Measurements from ENCODE around the gene INTS11. TPM values are rescaled to one million over a fixed set of nuclear protein-coding genes. Genes with fewer than 3 reads are reported as not detected.

INTS11 gene
- 79.4 and 105 TPM in 2 replicates for total RNA-seq

DNA sequence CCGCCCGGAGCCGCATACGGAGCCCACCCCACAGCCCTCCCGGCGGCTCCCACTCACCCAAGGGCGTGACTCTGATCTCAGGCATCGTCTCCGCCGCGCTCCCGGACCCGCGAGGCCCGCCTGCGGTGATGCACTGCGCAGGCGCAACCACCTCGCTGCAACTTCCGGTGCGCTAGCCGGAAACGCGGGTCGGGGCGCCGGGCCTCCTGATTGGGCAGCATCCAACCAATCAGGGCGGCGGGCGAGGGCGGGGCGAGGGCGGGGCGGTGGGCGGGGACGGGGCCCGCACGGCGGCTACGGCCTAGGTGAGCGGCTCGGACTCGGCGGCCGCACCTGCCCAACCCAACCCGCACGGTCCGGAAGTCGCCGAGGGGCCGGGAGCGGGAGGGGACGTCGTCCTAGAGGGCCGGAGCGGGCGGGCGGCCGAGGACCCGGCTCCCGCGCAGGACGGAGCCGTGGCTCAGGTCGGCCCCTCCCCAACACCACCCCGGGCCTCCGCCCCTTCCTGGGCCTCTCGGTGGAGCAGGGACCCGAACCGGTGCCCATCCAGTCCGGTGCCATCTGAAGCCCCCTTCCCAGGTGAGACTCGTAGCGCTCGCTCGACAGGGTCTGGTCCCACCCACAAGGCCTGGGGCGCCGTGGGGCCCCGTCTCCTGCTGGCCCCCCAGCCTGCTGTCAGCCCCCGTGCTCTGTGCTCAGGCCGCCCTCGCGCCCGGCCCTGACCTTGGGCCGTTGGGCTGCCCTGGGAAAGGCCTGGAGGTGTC lies at the start of gene INTS11, which contains the start of gene CPTP:
TSS of gene INTS11 (minus strand) at position 137 of the 764 bp plus-strand sequence. CDS start at position 85, 52 bp downstream.
TSS of gene CPTP (plus strand) at position 279 of the 764 bp plus-strand sequence. CDS start 2,109 bp downstream, outside the sequence.

DNA sequence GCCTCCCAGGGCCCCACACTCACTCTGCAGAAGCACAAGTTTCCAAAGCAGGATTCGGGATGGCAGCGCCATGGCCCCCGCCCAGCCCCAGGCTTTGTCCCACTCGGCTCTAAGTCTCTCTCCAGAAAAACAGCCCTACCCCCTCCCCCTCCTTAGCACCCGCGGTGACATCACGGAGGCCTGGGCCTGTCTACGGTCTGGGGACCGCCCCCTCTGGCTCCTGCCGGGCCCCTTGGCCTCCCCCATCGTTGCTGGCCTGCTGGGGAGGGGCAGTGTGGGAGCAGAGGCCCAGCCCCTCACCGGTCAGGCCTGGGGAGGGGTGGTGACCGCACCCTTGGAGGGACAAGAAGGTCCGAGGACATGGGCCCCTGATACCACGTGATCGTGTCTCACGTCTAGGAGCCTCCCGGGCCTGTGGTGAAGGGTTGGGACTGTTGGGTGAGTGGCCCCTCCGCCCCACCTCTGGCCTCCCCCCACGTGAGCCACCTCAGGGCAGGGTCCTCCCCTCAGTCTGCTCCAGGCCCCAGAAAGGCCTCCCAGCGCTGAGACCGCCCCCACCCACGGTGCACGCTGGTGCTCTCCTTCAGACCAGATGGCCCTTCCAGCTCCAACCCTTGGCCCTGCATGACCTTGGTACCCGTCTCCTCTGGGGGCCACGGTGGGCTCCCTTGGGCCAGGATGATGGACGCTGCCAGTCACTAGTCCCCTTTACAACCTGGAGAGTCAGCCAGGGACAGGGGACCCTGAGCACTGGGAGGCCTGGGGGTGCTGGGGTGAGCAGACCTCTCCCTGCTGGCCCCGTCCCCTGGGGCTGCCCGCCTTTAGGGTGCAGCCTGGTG lies 34.2 kb upstream of the INTS11 start, which contains the start of gene MXRA8:
TSS of gene MXRA8 (minus strand) at position 123 of the 839 bp plus-strand sequence. CDS start at position 72, 51 bp downstream.

DNA sequence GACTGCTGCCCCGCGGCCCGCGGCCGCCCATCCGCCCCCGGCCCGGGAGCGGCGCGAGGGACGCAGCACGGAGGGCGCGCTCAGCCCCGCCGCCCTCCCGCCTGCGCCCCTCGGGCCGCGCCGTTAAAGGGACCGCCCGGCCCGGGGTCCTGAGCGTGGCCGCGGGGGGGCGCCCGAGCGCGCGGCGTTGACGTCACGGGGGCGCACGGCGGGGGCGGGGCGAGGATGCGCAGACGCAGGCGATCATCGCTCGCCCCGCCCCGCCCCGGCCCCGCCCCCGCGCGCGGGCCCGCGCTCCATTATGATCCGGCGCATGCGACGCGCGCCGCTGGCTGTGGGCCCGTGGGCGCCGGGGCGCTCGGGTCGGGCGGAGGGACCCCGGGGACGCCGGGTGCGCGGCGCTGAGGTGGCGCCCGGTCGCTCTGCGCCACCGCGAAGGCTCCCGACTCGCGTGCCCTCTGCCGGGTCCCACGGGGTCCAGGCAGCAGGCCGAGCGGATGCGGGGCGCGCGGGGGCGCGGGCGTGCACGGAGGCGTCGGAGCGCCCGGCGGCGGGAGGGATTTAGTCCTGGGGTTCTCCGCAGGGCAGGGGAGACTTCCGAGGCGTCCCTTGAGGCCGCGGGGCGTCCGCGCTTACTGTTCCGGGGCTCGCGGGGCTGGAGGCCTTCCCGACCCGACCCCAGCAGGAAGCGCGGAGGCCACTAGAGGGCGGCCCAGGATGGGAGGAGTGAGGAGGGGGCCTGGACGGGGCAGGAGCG lies 25.0 kb upstream of the INTS11 start, which contains the start of gene DVL1:
TSS of gene DVL1 (minus strand) at position 163 of the 757 bp plus-strand sequence. CDS start 353 bp downstream, outside the sequence.

DNA sequence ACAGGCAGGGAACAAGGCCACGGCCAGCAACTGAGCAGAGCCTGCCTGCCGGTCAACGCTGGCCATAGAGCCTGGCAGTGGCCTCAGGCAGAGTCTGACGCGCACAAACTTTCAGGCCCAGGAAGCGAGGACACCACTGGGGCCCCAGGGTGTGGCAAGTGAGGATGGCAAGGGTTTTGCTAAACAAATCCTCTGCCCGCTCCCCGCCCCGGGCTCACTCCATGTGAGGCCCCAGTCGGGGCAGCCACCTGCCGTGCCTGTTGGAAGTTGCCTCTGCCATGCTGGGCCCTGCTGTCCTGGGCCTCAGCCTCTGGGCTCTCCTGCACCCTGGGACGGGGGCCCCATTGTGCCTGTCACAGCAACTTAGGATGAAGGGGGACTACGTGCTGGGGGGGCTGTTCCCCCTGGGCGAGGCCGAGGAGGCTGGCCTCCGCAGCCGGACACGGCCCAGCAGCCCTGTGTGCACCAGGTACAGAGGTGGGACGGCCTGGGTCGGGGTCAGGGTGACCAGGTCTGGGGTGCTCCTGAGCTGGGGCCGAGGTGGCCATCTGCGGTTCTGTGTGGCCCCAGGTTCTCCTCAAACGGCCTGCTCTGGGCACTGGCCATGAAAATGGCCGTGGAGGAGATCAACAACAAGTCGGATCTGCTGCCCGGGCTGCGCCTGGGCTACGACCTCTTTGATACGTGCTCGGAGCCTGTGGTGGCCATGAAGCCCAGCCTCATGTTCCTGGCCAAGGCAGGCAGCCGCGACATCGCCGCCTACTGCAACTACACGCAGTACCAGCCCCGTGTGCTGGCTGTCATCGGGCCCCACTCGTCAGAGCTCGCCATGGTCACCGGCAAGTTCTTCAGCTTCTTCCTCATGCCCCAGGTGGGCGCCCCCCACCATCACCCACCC lies 6.9 kb upstream of the INTS11 start, which contains the start of gene TAS1R3:
TSS of gene TAS1R3 (plus strand) at position 213 of the 898 bp plus-strand sequence. CDS start at position 279, 66 bp downstream.

DNA sequence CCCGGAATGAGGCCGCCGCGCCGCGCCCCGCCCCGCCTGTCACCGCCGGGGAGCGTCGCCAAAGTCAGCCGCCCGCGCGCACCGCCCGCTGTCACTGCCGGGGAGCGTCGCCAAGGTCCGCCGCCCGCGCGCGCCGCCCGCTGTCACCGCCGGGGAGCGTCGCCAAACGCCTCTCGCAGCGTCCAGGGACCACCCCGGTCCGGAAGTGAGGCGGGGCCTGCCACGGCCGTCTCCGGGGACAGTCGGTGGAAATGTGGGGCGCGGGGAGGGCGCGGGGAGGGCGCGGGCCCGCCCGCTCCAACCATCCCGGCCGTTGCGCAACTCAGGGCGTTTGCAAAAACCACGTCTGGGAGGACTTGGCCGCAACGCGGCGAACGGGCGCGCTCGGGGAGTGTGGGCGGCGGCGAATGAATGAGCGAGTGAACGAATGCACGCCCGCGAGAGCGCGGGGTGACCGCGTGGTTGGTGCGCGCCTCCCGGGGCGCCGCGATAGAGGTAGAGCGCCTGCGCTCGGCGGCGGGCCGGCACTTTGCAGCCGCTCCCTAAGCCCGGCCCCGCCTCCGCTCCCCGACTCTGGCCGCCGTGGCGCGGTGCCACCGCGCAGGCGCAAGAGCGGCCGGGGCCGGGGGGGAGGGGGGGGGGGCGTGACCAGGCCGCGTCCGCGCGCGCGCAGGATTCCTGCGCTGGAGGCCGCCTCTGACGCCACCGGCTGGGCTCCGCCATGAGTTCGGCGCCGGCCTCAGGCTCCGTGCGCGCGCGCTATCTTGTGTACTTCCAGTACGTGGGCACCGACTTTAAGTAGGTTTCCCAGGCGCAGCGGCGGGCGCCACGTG lies 16.3 kb downstream of the INTS11 start, which contains the start of the genes ACAP3 and PUSL1:
TSS of gene ACAP3 (minus strand) at position 8 of the 833 bp plus-strand sequence. CDS start 115 bp downstream, outside the sequence.
TSS of gene PUSL1 (plus strand) at position 675 of the 833 bp plus-strand sequence. CDS start at position 722, 47 bp downstream.

DNA sequence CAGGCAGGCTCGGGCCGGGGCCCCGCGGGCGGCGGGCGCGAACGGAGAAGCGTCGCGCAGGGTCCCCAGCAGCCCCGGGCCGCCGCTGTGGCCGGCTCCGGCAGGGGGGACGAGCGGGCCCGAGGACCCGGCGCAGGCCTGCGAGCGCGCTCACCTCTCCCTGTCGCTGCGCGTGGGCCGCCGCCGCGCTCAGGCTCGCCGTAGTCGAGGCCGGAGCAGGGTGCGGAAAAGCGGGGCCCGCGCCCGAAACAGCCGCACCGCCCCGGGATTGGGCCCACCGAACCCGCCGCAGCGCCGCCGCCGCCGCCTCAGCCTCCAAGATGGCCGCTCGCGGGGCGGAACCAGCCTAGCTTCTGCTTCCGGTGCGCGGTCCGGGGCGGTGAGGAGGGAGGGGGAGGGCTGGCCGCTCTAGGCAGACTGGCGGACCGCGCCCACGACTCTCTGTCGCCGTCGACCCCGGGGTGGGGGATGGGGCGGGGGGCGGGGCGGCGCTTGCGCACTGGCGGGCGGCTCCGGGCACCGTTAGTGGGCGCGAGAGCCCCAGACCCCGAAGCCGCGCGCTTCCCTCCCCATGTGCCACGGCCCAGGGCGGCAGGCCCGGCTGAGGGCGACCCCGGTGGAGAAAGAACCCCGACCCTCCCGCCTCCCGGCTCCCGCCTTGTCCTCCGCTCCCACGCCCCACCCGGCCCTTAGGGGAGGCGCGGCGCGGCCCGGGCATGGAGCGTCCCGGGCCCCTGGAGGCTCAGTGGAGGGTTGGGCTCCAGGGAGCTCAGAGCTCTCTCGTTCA lies 50.8 kb downstream of the INTS11 start, which contains the start of gene UBE2J2:
TSS of gene UBE2J2 (minus strand) at position 343 of the 787 bp plus-strand sequence. CDS start 5,862 bp downstream, outside the sequence.

Small RNAs within 50 kb of the gene (small RNA-seq; reads per million reads assigned to genes)
- gene MIR6726: not detected

Other genes with a start within 250 kb of the INTS11 start
- gene C1orf159, start 208.6 kb downstream of the INTS11 start, total RNA-seq: 12.1 and 12.4 TPM in 2 replicates
- gene TTLL10, start 150.8 kb downstream of the INTS11 start, total RNA-seq: not detected in 2 replicates
- gene TNFRSF18, start 118.1 kb downstream of the INTS11 start, total RNA-seq: not detected in 2 replicates
- gene TNFRSF4, start 110.5 kb downstream of the INTS11 start, total RNA-seq: 2.0 and 3.6 TPM in 2 replicates
- 115 and 138 TPM in 2 replicates for gene SDF4, start 92.7 kb downstream of the INTS11 start, total RNA-seq
- 27.9 and 34.9 TPM in 2 replicates for gene B3GALT6, start 92.4 kb downstream of the INTS11 start, total RNA-seq
- gene C1QTNF12, start 77.9 kb downstream of the INTS11 start, total RNA-seq: 0.33 and 0.76 TPM in 2 replicates
- gene UBE2J2, start 50.8 kb downstream of the INTS11 start, total RNA-seq: 48.2 and 53.6 TPM in 2 replicates
- 0.33 and 0.67 TPM in 2 replicates for gene SCNN1D, start 44.2 kb downstream of the INTS11 start, total RNA-seq
- 22.4 and 29.7 TPM in 2 replicates for gene ACAP3, start 16.7 kb downstream of the INTS11 start, total RNA-seq
- 26.6 and 32.3 TPM in 2 replicates for gene PUSL1, start 16.1 kb downstream of the INTS11 start, total RNA-seq
- 30.7 and 31.7 TPM in 2 replicates for gene CPTP, start 142 bp upstream of the INTS11 start, total RNA-seq
- gene TAS1R3, start 6.6 kb upstream of the INTS11 start, total RNA-seq: 0.38 and 0.65 TPM in 2 replicates
- gene DVL1, start 24.8 kb upstream of the INTS11 start, total RNA-seq: 40.6 and 55.2 TPM in 2 replicates
- 1.6 TPM in 2 replicates for gene MXRA8, start 33.9 kb upstream of the INTS11 start, total RNA-seq
- 104 and 123 TPM in 2 replicates for gene AURKAIP1, start 50.5 kb upstream of the INTS11 start, total RNA-seq
- 135 and 138 TPM in 2 replicates for gene CCNL2, start 74.7 kb upstream of the INTS11 start, total RNA-seq
- 88.0 and 89.5 TPM in 2 replicates for gene MRPL20, start 82.6 kb upstream of the INTS11 start, total RNA-seq
- under 0.01 TPM in 1 of 2 replicates, not detected in the other for gene ANKRD65, start 96.6 kb upstream of the INTS11 start, total RNA-seq
- 5.0 and 5.2 TPM in 2 replicates for gene VWA1, start 111.0 kb upstream of the INTS11 start, total RNA-seq
- gene ATAD3C, start 125.0 kb upstream of the INTS11 start, total RNA-seq: not detected in 2 replicates
- gene ATAD3B, start 147.1 kb upstream of the INTS11 start, total RNA-seq: 10.1 and 28.8 TPM in 2 replicates
- 41.8 and 49.4 TPM in 2 replicates for gene ATAD3A, start 187.5 kb upstream of the INTS11 start, total RNA-seq
- gene TMEM240, start 216.0 kb upstream of the INTS11 start, total RNA-seq: 1.7 and 4.2 TPM in 2 replicates